Middle frontal gyrus (tissue), 1 donor: Measurements from ENCODE around the gene AGAP3.

Experiments
- DNase-seq: peaks from one replicate; pipeline ENCODE4 v3.0.0-alpha.2; 2015; ENCODE audit warnings: low spot score; ENCODE audit errors: extremely low spot score

The AGAP3 gene

DNA sequence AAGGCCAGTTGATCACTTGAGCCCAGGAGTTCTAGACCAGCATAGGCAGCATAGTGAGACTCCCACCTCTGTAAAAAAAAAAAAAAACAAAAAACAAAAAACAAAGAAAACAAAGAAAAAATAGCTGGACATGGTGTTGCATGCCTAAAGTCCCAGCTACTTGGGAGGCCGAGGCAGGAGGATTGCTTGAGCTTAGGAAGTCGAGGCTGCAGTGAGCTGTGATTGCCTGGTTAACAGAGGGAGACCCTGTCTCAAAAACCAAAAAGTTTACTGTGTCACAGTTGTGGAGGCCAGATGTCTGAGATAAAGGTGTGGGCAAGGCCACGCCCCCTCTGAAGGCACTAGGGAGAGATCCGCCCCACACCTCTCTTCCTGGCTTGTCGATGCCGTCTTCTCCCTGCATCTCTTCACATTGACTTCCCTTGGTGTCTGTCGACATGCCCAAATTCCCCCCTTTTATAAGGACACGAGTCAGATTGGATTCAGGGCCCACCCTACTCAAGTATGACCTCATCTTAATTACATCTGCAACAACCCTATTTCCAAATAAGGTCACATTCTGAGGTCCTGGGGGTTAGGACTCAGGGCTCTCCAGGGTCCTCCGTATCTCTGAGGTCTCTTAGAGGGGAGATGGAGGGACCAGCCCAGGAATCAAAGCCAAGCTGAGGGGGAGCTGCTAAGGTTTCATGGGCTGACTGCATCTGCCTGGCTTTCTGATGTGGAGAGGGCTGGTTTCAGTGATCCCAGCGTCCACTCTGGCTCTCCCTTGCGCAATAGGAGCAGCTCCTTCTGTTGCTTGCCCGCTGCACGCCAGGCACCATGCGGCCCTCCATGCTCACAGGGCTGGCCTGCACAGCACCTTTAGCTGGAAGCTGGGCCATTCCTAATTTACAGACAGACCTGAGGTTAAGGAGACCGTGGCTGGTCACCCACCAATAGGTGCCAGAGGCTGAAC is 23.1 kb downstream of the AGAP3 start:
- no peak for DNase-seq

DNA sequence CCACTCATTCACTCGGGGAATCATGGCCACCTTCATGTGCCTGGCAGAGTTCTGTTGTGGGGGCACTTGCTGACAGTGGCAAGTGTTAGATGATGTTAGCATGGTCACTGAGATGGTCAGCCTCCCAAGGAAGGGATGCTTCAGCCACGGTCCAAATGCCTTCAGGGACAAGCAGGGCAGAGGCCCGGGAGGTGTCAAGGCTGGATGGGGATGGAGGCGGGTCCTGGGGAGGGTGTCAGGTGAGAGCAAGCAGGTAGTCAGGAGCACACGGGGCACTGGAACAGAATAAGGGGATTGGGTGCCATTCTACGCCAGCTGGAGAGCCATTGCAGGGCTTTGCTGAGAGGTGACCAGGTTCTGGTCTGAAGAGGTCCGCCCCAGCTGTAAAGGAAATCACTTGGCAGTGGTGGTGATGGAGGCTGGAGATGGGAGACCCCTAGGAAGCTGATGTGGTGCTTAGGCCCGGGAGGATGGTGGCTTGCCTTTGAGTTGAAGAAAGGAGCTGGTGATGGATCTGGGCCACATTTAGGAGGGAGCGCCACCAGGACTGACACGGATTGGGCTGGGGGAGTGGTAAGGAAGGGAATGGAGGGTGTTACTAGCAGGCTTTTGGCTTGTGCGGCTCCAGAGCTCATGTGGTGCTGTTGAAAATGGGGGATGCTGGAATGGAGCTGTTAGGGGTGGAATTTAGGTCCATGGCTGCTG is 24.1 kb downstream of the AGAP3 start:
- no peak for DNase-seq

DNA sequence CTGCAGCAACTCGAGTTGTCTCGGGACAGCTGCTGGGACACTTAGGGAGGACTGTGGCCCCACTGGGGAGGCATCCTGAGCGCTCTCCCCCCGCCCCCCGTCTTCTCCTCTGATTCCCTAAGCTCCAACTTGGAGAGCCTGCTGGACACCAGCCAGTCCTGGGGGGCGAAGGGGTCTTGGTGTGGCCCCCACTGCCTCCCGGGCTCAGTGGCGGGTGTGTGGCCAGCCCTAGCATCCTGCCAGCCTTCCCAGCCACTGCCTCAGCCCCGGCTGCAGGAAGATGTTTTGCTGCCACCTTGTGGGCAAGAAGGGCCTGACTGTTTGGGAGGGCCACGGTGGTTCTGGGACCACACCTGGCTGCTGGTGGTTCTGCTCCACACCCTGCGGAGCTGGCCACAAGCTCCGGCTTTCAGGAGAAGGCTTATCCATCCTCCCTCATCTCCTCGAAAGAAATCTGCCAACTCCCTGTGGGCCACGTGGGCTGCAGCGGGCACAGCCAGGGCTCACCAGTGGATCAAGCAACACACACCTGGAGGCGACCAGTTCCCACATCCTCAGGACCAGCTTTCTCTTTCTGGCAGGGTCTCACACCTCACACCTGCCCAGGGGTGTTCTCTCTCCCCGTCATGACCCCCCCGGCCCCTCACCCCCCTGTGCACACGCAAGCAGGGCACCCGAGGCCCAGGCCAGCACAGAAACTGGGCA is 24.8 kb downstream of the AGAP3 start:
- peak; percentile 45 for DNase-seq

DNA sequence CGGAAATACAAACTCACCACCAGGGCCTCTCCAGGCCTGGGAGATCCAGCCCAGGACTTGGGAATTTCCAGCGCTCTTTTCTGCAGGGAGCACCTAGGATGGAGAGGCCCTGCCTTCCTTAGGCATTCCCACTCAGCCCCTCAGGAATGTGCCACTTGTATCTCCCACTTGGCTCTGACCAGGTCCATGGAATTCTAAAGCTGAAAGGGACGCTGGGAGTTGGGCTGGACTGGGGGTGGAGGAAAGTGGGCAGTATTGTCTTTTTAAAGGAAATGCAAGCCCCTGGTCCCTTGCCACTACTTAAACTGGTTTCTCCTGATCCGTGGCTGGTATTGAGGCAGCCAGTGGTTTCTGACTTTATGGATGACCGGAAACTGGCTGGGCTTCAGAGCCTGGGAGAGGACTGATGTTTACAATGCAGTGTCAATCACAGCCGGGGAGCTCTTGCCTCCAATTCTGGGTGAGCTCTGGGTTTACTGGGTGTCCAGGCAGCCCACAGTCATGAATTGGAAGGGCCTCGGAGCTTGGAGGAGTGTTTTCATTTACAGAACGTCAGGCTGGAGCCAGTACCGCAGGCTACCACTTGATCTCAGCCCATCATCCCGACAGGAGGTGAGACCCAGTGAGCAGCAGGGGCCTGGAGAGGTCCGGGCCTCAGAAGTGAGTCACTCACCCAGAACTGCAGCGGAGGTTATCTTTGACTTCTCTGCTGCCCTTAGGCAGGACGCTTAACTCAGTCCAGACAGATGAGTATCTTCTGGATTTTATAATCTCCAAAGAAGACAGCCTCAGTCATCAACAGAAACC is 27.3 kb downstream of the AGAP3 start:
- no peak for DNase-seq

DNA sequence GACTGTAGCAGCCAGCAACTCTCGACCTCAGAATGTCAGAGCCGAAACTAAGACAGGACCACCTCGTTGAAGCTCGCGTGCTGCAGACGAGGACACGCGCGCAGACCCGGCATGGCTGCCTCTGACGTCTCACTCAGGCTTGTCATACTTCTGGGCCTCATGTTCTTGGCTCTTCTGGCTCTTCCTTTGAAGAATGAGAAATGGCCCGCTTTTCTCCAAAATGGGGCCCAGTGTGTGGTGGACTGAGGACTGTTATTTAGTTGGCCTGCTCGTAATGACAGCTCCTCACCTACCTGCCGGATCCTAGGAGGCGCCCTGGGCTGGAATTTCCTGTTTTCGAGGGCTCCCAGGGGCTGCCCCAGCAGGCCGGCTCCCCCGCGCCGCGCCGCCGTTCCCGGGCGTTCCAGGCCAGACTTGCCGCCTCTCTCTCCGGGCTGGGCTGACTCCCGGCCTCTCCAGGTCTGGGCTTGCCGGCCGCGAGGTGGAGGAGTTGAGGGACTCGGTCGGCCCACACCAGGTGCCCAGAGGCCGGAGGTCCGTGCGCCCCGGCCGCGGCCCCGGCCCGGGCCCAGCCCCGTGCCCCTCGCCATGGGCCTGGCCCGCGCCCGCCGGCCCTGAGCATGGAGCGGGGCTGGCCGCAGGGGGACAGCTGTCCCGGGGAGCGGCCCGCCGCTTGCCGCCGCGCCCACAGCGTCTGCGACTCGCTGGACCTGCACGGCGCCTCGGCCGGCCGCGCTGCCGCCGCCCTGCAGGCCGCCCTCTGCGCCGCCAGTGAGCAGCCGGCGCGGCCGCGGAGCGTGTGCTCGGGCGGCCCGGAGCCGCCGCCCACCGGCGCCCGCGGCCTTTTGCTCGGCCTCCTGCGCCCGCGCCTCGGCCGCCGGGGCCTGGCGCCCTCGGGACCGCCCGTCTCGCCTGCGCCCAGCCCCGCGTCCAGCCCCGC is 28.1 kb downstream of the AGAP3 start:
- DNase-seq: no peak

DNA sequence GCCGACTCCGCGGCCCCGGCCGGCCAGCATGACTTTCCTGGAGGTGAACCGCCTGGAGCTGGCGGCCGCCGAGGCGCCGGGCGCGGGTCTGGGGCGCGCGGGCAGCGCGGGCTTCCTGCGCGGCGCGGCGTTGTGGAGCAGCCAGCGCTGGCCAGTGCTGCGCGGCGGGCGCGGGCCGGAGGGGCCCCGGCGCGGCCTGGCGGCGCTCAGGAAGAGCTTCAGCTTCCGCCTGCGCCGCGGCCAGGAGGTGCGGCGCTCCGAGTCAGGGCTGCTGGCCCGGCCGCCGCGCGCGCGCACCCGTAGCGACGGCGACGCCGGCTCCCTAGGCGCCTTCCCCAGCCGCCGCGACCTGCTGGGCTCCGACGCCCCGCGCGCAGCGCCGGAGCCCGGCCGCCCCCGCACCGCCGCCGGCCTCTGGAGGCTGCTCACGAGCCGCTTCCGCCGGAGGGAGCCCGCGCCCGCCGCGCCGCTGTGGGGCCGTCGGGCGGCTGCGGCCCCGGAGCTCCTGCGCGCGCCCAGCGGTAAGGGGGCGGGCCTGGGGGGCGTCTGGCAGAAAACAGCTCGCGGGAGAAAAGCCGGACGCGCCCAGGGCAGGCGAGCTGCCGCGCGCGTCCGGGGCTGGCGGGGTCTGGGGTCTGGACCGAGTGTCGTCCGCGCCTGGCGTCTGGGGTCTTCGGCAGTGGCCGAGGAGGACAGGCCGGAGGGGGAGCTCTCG is 29.0 kb downstream of the AGAP3 start:
- DNase-seq: no peak

DNA sequence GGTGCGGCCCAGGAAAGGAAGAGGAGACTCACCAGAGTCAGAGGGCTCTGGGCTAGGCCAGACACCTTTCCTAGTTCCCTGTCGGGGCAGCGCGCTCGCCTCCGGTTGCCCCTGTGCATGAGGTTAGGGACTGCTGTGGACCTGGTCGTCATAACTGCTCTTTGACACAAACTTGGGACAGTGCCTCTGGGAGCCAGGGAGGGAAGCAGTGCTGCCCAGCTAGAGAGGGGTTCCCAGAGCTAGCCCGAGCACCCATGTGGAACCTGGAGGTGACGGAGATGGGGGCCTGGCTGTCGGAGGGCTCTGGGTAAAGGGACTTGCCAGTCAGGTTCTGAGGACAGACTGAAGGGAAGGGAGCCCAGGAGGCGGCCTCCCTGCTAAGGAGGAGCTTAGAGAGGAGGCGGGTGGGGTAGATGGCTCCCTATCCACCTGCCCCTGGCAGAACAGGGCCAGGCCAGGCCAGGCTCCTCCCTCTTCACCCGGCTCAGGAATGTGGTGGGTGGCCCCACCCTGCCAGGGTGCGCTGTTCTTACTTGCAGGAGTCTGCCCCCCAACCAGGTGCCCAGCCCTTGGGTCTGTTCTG is 29.7 kb downstream of the AGAP3 start:
- no peak for DNase-seq

DNA sequence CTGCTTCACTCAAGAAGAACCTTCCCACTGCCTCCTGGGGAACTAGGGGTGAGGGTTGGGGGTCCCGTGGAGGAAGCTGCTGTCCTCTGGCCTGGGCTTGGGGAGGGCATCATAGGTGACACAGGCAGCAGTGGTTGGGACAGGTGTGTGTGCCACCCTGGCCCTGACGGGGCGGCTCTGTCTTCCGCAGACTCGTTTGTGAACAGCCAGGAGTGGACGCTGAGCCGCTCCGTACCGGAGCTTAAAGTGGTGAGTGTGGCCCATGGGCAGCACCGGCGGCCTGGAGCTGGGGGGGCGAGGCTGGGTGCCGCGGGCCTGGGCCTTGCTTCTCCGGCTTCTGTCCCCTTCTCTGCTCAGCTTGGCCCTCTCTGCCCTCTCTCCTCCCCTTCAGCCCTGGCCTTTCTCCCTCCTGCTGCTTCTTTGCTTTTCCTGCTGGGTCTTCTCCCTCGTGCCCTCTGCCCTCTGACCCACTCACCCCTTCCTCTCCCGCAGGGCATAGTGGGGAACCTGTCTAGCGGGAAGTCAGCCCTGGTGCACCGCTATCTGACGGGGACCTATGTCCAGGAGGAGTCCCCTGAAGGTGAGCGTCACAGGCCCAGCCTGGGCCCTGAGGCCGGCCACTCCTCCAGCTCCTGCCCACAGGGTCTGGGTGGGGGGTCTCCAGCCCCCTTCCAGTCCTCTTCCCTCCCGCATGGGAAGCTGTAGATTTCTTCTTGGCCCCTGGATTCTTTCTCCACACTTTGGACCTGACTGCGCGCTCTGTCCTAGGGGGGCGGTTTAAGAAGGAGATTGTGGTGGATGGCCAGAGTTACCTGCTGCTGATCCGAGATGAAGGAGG is 30.5 kb downstream of the AGAP3 start:
- DNase-seq: no peak

DNA sequence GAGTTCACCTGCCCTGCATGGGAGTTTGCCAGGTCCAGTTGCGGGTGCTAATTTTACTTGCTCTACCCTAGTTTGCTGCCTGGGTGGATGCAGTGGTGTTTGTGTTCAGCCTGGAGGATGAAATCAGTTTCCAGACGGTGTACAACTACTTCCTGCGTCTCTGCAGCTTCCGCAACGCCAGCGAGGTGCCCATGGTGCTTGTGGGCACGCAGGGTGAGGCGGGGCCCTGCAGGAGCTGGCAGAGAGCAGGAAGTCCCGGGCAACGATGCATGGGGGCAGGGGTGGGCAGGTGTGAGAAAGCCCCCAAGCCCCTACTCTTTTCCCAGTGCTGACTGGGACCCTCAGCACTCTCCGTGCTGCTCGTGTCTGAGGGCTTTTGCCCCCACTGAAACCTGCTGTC is 31.3 kb downstream of the AGAP3 start:
- DNase-seq: no peak

DNA sequence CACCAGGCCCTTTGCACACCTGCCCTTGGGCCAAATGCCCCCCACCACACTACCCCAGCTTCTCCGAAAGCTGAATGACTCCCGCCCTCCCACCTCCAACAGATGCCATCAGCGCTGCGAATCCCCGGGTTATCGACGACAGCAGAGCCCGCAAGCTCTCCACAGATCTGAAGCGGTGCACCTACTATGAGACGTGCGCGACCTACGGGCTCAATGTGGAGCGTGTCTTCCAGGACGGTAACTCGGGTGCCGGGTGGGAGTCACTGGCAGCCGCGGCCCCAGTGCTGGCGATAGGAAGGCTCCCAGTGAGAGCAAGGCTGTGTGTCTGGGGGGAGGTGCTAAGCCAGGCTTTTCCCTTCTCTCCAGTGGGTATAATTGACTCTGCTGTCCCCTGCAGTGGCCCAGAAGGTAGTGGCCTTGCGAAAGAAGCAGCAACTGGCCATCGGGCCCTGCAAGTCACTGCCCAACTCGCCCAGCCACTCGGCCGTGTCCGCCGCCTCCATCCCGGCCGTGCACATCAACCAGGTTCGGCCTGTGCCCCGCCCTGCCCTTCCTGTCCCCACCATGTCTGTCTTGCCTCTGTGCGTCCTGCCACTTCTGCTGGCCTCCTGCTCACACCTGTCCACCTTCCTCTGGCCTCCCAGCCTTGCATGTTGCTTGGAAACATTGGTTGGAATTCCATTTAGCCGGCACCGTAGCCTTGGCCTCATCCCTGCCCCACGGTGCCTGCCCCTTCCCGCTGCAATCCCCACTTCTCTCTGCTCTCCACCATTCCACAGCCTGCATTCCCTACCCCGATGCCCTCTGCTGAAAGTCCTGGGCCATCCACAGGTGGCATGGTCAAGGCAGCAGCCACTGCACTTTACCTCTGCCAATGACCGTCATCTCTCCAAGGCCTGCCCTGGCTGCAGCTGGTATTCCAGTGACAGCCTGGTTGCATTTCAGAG is 32.1 kb downstream of the AGAP3 start:
- DNase-seq: no peak

DNA sequence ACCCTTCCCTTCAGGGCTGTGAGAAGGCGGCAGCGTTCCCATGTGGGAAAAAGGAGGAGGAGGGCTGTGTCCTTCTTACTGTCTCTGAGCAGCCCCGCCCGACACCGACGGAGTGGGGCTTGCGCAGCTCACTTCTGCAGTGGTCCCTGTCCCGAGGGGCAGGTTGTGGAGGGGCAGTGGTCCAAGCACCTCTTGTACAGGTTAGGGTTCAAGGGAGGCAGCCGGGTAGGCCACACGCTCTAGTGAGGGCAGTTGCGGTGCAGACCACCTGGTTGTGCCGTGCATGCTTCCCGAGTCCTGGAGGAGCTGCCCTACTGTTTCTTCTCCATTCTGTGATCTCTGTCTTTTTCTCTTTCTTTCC is 32.8 kb downstream of the AGAP3 start:
- DNase-seq: no peak

DNA sequence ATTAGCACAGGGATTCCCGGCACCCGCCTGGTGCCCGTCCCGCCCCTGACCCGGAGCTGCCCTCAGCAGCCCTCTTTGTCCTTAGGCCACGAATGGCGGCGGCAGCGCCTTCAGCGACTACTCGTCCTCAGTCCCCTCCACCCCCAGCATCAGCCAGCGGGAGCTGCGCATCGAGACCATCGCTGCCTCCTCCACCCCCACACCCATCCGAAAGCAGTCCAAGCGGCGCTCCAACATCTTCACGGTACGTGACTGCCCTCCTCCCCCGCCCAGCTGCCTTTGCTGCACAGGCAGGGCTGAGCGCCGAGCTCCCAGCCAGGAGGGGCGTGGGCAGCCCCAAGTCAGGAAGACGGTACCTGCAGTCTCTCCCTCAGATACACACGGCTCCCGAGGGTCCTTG is 33.6 kb downstream of the AGAP3 start:
- peak; percentile 47 for DNase-seq

DNA sequence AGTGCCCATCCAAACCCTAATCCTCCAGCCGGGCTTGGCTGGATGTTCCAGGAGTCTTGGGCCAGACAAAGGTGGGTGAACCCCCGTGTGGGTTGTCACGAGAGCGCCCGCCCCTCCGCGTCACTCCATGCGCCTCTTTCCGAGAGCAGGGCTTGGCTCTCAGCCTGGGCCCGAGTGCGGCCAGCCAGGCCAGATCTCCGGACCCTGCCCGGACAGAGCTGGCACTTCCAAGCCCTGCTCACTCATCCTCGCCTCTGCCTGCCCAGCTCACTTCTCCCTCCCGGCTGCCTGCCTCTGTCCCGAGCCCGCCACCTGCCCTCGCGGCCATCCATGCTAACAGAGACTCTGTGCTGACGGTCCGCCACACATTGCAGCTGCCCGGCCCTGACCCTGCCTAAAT is 34.6 kb downstream of the AGAP3 start:
- no peak for DNase-seq

DNA sequence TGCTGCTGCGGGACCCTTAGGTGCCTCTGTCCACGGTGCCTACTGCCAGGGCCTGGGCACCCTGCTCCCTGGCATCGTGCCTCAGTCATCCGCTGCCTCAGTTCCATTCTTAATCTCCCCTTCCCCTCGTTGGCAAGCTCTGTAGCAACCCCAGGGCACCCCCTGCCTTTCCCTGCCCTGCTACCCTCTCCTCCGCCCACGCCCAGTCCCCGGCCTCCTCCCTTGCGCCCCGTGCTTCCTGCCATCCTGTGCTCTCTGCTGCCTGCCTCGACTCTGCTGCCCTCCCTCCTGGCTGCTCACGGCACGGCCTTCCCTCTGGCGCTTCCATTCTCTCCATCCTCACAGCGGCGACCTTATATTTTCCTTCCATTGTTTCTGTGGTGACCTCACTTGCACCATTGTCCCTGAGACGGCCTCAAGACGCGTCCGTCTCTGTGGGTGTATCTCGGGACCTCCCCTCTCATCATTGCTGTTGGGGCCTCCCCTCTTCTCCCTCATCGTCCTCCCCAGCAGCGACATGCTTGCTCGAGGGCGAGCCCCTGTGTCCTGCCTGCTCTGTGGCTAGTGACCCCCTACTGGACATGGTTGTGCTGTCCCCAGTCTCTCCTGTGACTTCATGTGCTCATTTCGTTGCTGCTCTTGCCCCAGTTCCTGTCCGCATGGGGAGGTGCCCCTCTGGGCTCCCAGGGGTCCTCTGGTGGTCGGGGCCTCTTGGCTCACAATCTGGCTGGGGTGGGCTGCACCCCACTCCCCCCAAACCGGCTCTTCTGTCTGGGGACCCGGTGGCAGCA is 35.3 kb downstream of the AGAP3 start:
- no peak for DNase-seq

DNA sequence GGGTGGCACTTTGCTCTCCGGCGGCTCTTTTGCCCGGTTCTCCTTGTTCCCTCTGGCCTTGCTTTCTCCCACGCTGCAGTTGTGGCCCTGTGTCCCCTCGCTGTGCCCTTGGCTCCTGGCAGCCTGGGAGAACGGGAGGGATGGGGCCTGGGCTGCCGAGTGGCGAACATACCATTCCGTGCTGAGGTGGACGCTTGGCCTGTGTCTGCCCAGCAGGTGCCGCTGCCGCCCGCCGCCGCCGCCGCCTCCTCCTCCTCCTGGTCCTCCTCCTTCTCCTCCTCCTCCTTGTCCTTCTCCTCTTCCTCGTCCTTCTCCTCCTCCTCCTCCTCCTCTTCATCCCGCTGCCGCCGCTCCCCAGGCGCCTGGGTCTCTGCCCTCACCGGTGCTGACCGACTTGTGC is 36.0 kb downstream of the AGAP3 start:
- DNase-seq: no peak

DNA sequence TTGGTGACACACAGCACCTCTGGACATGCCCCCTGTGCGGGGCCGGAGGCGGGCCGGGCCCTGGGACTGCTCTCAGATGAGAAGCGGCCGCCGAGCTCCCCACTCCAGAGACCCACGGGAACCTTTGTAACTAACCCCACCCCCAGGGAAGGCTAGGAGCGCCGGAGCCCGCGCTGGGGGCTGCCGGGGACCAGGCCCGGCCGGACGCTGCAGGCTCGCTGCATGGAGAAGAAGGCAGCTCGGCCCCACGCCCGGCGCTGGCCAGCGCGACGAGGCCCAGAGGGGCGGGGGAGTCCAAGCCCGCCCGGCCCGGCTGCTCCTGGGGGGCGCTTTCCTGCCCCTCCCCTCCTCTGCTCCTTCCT is 36.5 kb downstream of the AGAP3 start:
- DNase-seq: no peak
